GM12873 (cell line): Measurements from ENCODE around the gene CETP.

Source experiments
- TF ChIP-seq, protein P1 (sequence below): IDR thresholded peaks from 2 replicates; pipeline ENCODE4 v1.5.1; 2012; ENCODE audit warnings: low read depth, mild to moderate bottlenecking, moderate library complexity, low read length, control low read depth; ENCODE audit not compliant: insufficient read depth; ENCODE audit errors: missing control alignments

The CETP gene

DNA sequence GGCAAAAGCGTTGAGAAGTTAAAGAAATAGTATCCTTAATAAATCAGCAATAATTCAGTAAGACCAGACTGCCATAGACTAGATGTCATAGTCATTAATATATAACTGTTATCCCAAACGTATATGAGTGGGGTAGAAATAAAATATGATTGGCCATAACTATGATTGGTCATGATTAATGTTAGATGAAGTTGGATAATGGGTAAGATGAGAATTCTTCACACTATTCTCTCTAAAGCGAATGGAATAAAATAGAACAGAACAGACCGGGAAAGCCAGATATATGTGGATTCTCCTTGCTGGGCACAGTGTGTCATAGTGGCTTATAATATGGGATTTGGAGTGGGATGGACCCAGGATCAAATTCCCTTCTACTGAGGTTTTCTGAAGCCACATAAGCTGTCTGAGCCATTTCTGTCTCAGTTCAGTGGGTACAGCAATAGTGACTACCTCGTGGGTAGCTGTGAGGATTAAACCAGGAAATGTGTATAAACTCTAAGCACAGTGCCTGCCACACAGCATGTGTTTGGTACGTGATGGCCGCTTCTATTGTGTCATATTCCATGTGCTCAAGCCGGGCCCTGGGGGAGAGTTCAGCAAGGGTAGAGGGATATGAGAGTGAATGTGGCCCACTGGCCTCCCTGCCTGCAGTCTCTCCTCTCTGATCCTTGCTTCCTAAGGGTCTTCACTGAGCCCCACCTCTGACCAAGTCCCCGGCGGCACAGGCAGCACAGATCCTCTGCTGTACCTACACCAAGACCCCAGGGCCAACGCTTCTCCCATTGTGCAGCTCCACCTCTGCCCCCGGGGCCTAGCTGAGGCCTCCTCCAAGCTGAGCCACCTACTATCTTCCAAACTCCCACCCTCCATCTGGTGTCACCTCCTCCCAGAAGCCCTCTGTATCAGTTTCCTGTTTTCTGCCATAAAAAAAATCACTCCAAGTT is 3.7 kb downstream of the CETP start:
- TF ChIP-seq, protein P1, sequence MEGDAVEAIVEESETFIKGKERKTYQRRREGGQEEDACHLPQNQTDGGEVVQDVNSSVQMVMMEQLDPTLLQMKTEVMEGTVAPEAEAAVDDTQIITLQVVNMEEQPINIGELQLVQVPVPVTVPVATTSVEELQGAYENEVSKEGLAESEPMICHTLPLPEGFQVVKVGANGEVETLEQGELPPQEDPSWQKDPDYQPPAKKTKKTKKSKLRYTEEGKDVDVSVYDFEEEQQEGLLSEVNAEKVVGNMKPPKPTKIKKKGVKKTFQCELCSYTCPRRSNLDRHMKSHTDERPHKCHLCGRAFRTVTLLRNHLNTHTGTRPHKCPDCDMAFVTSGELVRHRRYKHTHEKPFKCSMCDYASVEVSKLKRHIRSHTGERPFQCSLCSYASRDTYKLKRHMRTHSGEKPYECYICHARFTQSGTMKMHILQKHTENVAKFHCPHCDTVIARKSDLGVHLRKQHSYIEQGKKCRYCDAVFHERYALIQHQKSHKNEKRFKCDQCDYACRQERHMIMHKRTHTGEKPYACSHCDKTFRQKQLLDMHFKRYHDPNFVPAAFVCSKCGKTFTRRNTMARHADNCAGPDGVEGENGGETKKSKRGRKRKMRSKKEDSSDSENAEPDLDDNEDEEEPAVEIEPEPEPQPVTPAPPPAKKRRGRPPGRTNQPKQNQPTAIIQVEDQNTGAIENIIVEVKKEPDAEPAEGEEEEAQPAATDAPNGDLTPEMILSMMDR, result no peak

DNA sequence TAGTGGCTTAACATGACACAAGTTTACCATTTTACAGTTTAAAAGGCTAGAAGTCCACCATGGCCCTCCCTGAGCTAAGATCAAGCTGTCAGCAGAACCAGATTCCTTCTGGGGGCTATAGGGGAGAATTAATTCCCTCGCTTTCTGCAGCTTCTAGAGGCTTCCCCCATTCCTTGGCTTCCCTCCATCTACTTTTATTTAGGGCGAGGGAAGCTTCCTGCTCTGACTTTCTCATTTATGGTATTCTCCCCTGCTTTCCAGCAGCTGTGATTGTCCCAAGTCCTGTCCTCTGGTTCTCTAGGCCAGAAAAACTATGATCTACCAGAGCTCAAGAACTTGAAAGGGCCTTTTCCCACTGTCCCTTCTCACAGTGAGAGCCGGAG is 4.3 kb downstream of the CETP start:
- TF ChIP-seq, protein P1, result no peak

DNA sequence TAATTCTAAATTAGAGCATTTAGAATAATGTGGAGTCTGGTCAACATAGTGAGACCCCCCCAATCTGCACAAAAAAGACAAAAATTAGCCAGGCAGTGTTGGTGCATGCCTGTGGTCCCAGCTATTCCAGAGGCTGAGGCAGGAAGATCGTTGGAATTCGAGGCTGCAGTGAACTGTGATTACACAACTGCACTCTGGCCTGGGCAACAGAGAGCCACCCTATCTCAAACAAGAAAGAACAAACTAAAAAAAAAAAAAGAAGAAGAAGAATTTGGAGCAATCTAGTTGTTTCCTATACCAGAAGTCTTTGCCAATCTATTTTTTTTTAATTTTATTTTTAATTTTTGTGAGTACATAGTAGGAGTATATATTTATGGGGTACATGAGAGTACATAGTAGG is 6.0 kb downstream of the CETP start:
- TF ChIP-seq, protein P1, result no peak

DNA sequence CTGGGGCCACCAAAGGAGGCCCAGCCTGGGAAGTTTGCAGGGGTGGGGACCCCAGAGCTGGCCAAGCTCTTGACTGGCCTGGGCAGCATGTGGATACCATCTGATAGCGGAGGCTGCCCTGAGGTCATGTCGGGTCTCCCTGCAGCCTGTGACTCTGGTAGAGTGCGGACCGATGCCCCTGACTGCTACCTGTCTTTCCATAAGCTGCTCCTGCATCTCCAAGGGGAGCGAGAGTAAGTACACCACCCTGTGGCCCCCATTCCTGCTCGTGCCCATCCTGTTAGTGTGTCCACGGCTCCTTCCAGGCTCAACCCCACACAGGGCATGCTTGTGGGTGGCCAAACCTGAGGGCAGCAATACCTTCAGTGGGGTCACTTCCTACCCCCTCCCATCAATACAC is 8.0 kb downstream of the CETP start:
- TF ChIP-seq, protein P1, result no peak

DNA sequence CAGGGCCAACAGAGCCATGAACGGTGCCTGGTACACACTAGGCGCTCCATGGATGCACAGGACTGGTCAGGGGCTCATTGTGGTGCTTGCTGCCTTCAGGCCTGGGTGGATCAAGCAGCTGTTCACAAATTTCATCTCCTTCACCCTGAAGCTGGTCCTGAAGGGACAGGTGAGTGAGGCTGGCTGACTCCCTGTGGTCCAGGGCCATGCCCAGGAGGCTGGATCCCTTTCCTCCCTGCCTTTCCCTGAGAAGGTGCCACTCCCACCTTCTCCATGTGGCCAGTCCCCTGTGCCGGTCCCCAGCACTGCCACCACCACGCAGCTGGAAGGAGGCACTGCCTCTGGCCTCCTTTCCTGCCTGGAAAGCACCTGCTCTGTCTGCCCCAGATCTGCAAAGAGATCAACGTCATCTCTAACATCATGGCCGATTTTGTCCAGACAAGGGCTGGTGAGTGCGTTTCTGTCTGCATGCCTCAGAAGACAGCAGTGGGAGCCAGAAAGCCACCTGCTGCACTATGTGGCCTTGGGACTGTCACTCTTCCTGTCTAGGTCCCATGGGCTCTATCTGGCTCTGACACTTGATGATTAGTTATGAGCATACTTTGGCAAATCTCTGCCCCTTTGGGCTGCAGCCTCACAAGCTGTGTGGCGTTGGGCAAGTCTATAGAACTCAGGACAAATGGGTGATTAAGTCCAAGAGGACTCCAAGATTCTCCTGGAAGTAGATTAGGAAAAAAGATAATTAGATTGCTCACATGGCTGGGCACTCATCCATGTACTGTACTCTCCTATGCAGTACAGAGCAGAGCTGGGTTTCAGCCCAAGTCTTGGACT is 9.4 kb downstream of the CETP start:
- TF ChIP-seq, protein P1, result no peak

DNA sequence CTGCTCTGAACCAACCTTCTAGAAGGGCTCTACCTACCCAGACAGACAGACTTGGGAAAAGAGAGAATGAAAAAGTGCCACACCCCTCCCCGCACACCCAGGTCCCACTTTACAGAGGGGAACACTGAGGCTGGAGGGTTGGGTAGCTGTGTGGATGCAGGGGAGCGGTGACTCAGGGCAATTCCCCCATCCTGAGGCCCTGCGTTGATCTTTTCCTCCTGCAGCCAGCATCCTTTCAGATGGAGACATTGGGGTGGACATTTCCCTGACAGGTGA is 10.0 kb downstream of the CETP start:
- TF ChIP-seq, protein P1, result no peak
